SIG-M5 treated with dmso at 0.1 percent for 504 hours (cell line): ENCODE data around the gene ADARB2.

Experiments
- DNase-seq: peaks from one replicate; lab custom pipeline; 2025; ENCODE audit not compliant: unreplicated experiment; lab: John Stamatoyannopoulos, UW

Gene ADARB2

GRCh38 chr10:1202343-1202742, 535.0 kb downstream of the ADARB2 start:
- no peak for DNase-seq

GRCh38 chr10:1200866-1201807, 536.2 kb downstream of the ADARB2 start:
- no peak for DNase-seq

GRCh38 chr10:1199897-1200721, 537.2 kb downstream of the ADARB2 start:
- no peak for DNase-seq

- no peak for DNase-seq
Measured at GRCh38 chr10:1199345-1199673, 538.0 kb downstream of the ADARB2 start.

GRCh38 chr10:1198453-1199344, 538.6 kb downstream of the ADARB2 start:
- no peak for DNase-seq

GRCh38 chr10:1197384-1197783, 539.9 kb downstream of the ADARB2 start:
- DNase-seq, result no peak

GRCh38 chr10:1196656-1197055, 540.7 kb downstream of the ADARB2 start:
- DNase-seq, result no peak

- no peak for DNase-seq
Measured at GRCh38 chr10:1195828-1196227, 541.5 kb downstream of the ADARB2 start.

GRCh38 chr10:1194161-1194560, 543.2 kb downstream of the ADARB2 start:
- DNase-seq, result no peak

GRCh38 chr10:1193561-1193960, 543.8 kb downstream of the ADARB2 start:
- no peak for DNase-seq

- no peak for DNase-seq
Measured at GRCh38 chr10:1191752-1192151, 545.6 kb downstream of the ADARB2 start.

GRCh38 chr10:1190791-1191490, 546.4 kb downstream of the ADARB2 start:
- DNase-seq, result no peak

GRCh38 chr10:1190052-1190395, 547.3 kb downstream of the ADARB2 start:
- DNase-seq, result no peak

GRCh38 chr10:1189166-1190051, 547.9 kb downstream of the ADARB2 start:
- DNase-seq, result no peak

- no peak for DNase-seq
Measured at GRCh38 chr10:1188558-1189135, 548.7 kb downstream of the ADARB2 start.

- no peak for DNase-seq
Measured at GRCh38 chr10:1187855-1188557, 549.3 kb downstream of the ADARB2 start.

- DNase-seq, result no peak
Measured at GRCh38 chr10:1187151-1187854, 550.0 kb downstream of the ADARB2 start.

- no peak for DNase-seq
Measured at GRCh38 chr10:1186683-1186990, 550.7 kb downstream of the ADARB2 start.
